ENCODE results near the gene DCLK2.

- TF ChIP-seq CTCF (IDR thresholded peaks at IDR 0.05; ENCODE audit: low read depth, low read length) (no peak), EZH2phosphoT487 (IDR thresholded peaks at IDR 0.05; ENCODE audit: low read depth) (no peak)
Measured at GRCh38 chr4:150306719-150307118, 228.5 kb downstream of the DCLK2 start.

Measured in OCI-LY3 (cell line).